Hepatocyte (in vitro differentiated cells): ENCODE data around the gene ULK1. TPM values are rescaled to one million over a fixed set of nuclear protein-coding genes. Genes with fewer than 3 reads are reported as not detected.
A peak's percentile ranks its signal among the peaks of the same experiment; 100 is the strongest.

Experiments used
- DNase-seq: peaks from one replicate; pipeline ENCODE4 v3.0.0-alpha.2; 2016; ENCODE audit warnings: low spot score
- H2AFZ ChIP-seq: fragments of 200-600 bp; sonication (generic); 2 replicates; pipeline ENCODE4 v1.6.0; 2016; ENCODE audit warnings: antibody characterized with exemption, mild to moderate bottlenecking
- H3K27ac ChIP-seq: fragments of 200-600 bp; sonication (generic); 2 replicates; pipeline ENCODE4 v1.5.1; 2016; ENCODE audit warnings: mild to moderate bottlenecking
- H3K27me3 ChIP-seq: fragments of 200-600 bp; sonication (generic); 2 replicates; pipeline ENCODE4 v1.6.1; 2016
- H3K36me3 ChIP-seq: fragments of 200-600 bp; sonication (generic); replicated peaks from 2 replicates; pipeline ENCODE4 v1.5.1; 2016; ENCODE audit warnings: low read depth; ENCODE audit not compliant: insufficient read depth
- H3K4me1 ChIP-seq: fragments of 200-600 bp; sonication (generic); 2 replicates; pipeline ENCODE4 v1.5.1; 2016; ENCODE audit warnings: mild to moderate bottlenecking, moderate library complexity; ENCODE audit not compliant: insufficient read depth
- H3K4me2 ChIP-seq: fragments of 200-600 bp; sonication (generic); 2 replicates; pipeline ENCODE4 v1.6.0; 2016
- H3K4me3 ChIP-seq: fragments of 200-600 bp; sonication (generic); 2 replicates; pipeline ENCODE4 v1.5.1; 2016; ENCODE audit warnings: mild to moderate bottlenecking
- H3K79me2 ChIP-seq: fragments of 200-600 bp; sonication (generic); 2 replicates; pipeline ENCODE4 v1.6.0; 2017; ENCODE audit warnings: mild to moderate bottlenecking
- H3K9me2 ChIP-seq: fragments of 200-600 bp; sonication (generic); replicated peaks from 2 replicates; pipeline ENCODE4 v1.6.0; 2017; ENCODE audit warnings: mild to moderate bottlenecking; ENCODE audit not compliant: insufficient read depth
- H3K9me3 ChIP-seq: fragments of 200-600 bp; sonication (generic); 2 replicates; pipeline ENCODE4 v1.5.1; 2016; ENCODE audit warnings: low read depth, mild to moderate bottlenecking
- H4K20me1 ChIP-seq: fragments of 200-600 bp; sonication (generic); 2 replicates; pipeline ENCODE4 v1.6.0; 2016; ENCODE audit warnings: mild to moderate bottlenecking; ENCODE audit not compliant: insufficient read depth, poor library complexity, severe bottlenecking
- CTCF ChIP-seq: fragments of 200-600 bp; sonication (generic); IDR thresholded peaks from 2 replicates; pipeline ENCODE4 v1.5.1; 2016; ENCODE audit warnings: antibody characterized with exemption, mild to moderate bottlenecking; ENCODE audit not compliant: poor library complexity
- EZH2 ChIP-seq: fragments of 200-600 bp; sonication (generic); IDR thresholded peaks from 2 replicates; pipeline ENCODE4 v1.6.1; 2016; ENCODE audit warnings: antibody characterized with exemption, mild to moderate bottlenecking, borderline replicate concordance
- EZH2phosphoT487 ChIP-seq: fragments of 200-600 bp; sonication (generic); IDR thresholded peaks from one replicate; pipeline ENCODE4 v1.6.1; 2018; ENCODE audit warnings: antibody characterized with exemption, mild to moderate bottlenecking, low read depth, moderate library complexity; ENCODE audit not compliant: unreplicated experiment, severe bottlenecking
- WGBS: methylation state at CpG from one replicate; pipeline ENCODE4 v1.1.6; 2016; ENCODE audit warnings: low lambda C conversion rate; ENCODE audit errors: missing lambda C conversion rate; 5-methylcytosine and 5-hydroxymethylcytosine counted together
- polyA plus RNA-seq: library from polyadenylated mRNA; unstranded; fragments of >200 nt; fragmentation: Nextera tagmentation; extraction: Ambion mirVana; gene quantifications from 2 replicates; pipeline ENCODE4 v1.2.1, GENCODE V29; 2016
- total RNA-seq: library from RNA; depleted of rRNA; stranded (reverse); fragments of >200 nt; gene quantifications from 2 replicates; pipeline ENCODE4 v1.2.3, GENCODE V29; 2014

ULK1 gene
- total and polyA plus RNA-seq, 2 experiments from 2014 or later, result 9.4 to 11.0 TPM

GRCh38 chr12:131916306-131917138 is 22.1 kb downstream of the ULK1 start:
- Histone ChIP-seq H2AFZ (no peak overlapping the region), H3K27ac (no peak overlapping the region)
- WGBS, result 96% methylated on average over 34 of the region's 36 CpGs

GRCh38 chr12:131917139-131917710 is 22.8 kb downstream of the ULK1 start:
- Histone ChIP-seq H3K4me3 (no peak overlapping the region), H3K9me3 (no peaks in the 10 kb centered on the region), H3K79me2 (no peaks in the 10 kb centered on the region), H3K4me1 (no peaks in the 10 kb centered on the region), H3K27me3 (no peaks in the 10 kb centered on the region), H2AFZ (no peak overlapping the region), H4K20me1 (peaks cover 3% of the 10 kb centered on the region), H3K27ac (no peak overlapping the region), H3K9me2 (no peaks in the 10 kb centered on the region), H3K4me2 (no peak overlapping the region), H3K36me3 (no peaks in the 10 kb centered on the region)
- DNase-seq, result peak; percentile 60
- TF ChIP-seq EZH2, result no peak
- no peak for TF ChIP-seq CTCF
- TF ChIP-seq EZH2phosphoT487, result no peak
- 100% methylated on average over 6 of the region's 31 CpGs for whole genome bisulfite sequencing

More at GRCh38 chr12:131916306-131917138, 22.1 kb downstream of the ULK1 start:
- Histone ChIP-seq H3K4me1 (no peaks in the 10 kb centered on the region), H3K27me3 (no peaks in the 10 kb centered on the region), H3K4me2 (no peak overlapping the region), H4K20me1 (peaks cover 4% of the 10 kb centered on the region), H3K4me3 (no peak overlapping the region), H3K9me2 (no peaks in the 10 kb centered on the region), H3K79me2 (no peaks in the 10 kb centered on the region), H3K9me3 (no peaks in the 10 kb centered on the region), H3K36me3 (no peaks in the 10 kb centered on the region)
- no peak for TF ChIP-seq EZH2
- DNase-seq, result no peak

GRCh38 chr12:131917711-131918306 is 23.4 kb downstream of the ULK1 start:
- DNase-seq, result no peak
- TF ChIP-seq CTCF, result no peak
- no peak for TF ChIP-seq EZH2
- TF ChIP-seq EZH2phosphoT487, result no peak
- Histone ChIP-seq H3K4me3 (no peak overlapping the region), H3K9me2 (no peaks in the 10 kb centered on the region), H3K27me3 (no peaks in the 10 kb centered on the region), H3K4me2 (no peak overlapping the region), H3K36me3 (no peaks in the 10 kb centered on the region), H3K9me3 (no peaks in the 10 kb centered on the region), H3K79me2 (no peaks in the 10 kb centered on the region), H4K20me1 (no peaks in the 10 kb centered on the region), H3K27ac (no peak overlapping the region), H2AFZ (no peak overlapping the region), H3K4me1 (no peaks in the 10 kb centered on the region)
- WGBS, result 90% methylated on average over 18 of the region's 18 CpGs
